Sigmoid colon (tissue), 7 donors: ENCODE results near the gene KRTAP5-10. TPM values are rescaled to one million over a fixed set of nuclear protein-coding genes. Genes with fewer than 3 reads are reported as not detected.

ENCODE experiments used
- polyA plus RNA-seq, 3 donors: library from polyadenylated mRNA; stranded (reverse); fragments of 200-250 nt; gene quantifications; one replicate each; pipeline ENCODE4 v1.2.3, GENCODE V29; 2013
- small RNA-seq, 3 donors: library from RNA; depleted of rRNA; stranded (forward); fragments of <200 nt; gene quantifications; one replicate each; pipeline ENCODE3, GENCODE V24; 2016
- total RNA-seq, 4 donors: library from RNA; depleted of rRNA; stranded (reverse); fragments of >200 nt; gene quantifications; one replicate each; pipeline ENCODE4 v1.1.0, GENCODE V29; 2016
- donor health status: healthy with polysubstance abuse.
- donor health status: Bipolar disorder and iron deficiency.
- donor health status: healthy.

KRTAP5-10 gene
- total and polyA plus RNA-seq, 7 donors: 0.17 TPM; not detected in 6

Small RNAs within 50 kb of the gene (small RNA-seq; reads per million reads assigned to genes)
- gene AP000867.1 (0 reads per million in 3 donors), gene KRTAP5-14P (0 reads per million in 3 donors)

Other genes starting within 250 kb of the KRTAP5-10 start
- gene DHCR7, start 117.2 kb upstream of the KRTAP5-10 start, total RNA-seq: 1 to 10 TPM; 4.1 to 7.5 (median 5.3) TPM
- 10 to 100 TPM in 1 of 3 donors, 1 to 10 TPM in 2; 2.4 to 54.2 (median 8.8) TPM for gene DHCR7, start 117.2 kb upstream of the KRTAP5-10 start, polyA plus RNA-seq
- gene NADSYN1, start 112.4 kb upstream of the KRTAP5-10 start, total RNA-seq: 10 to 100 TPM; 24.6 to 72.0 (median 38.3) TPM
- 100 to 1,000 TPM in 1 of 3 donors, 10 to 100 TPM in 2; 31.8 to 136 (median 42.5) TPM for gene NADSYN1, start 112.4 kb upstream of the KRTAP5-10 start, polyA plus RNA-seq
- under 1 TPM in 1 of 4 donors, not detected in 3; 0.49 TPM for gene KRTAP5-7, start 38.3 kb upstream of the KRTAP5-10 start, total RNA-seq
- under 1 TPM in 1 of 3 donors, not detected in 2; 0.32 TPM for gene KRTAP5-7, start 38.3 kb upstream of the KRTAP5-10 start, polyA plus RNA-seq
- not detected for gene KRTAP5-8, start 27.5 kb upstream of the KRTAP5-10 start, total RNA-seq
- gene KRTAP5-8, start 27.5 kb upstream of the KRTAP5-10 start, polyA plus RNA-seq: under 1 TPM in 1 of 3 donors, not detected in 2; 0.29 TPM
- under 1 TPM in 1 of 4 donors, not detected in 3; 0.66 TPM for gene KRTAP5-9, start 17.1 kb upstream of the KRTAP5-10 start, total RNA-seq
- under 1 TPM in 1 of 3 donors, not detected in 2; 0.52 TPM for gene KRTAP5-9, start 17.1 kb upstream of the KRTAP5-10 start, polyA plus RNA-seq
- not detected for gene KRTAP5-11, start 17.3 kb downstream of the KRTAP5-10 start, total RNA-seq
- gene KRTAP5-11, start 17.3 kb downstream of the KRTAP5-10 start, polyA plus RNA-seq: not detected